ENCODE results near the gene MLST8.

DNA sequence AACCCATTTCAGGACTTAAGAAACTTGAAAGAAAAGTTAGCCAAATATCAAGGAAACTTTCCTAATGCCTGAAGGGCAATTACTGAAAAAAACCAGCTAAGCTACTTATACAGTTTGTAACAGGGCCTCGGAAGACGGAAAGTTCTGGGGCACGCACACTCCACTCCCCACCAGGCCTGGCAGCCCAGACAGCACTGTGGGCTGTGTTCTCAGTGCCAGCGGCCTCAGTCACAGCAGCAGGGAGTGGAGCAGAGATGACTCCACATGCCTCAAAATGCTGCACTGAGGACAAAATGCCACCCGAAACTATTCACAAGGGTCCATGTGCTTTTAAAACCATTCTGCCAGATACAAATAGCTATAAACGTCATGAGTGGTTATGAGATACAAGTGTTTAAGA lies 52.5 kb downstream of the MLST8 start:
- no peak for TF ChIP-seq YY1 (IDR thresholded peaks at IDR 0.05; ENCODE audit: insufficient read depth, insufficient read length)
- TF ChIP-seq ZNF274 (IDR thresholded peaks at IDR 0.05; ENCODE audit: low read depth, low read length): no peak

Measured in NT2/D1 (cell line).